Smooth muscle cell of the pulmonary artery (primary cell): ENCODE measurements around the gene RTF1. TPM values are rescaled to one million over a fixed set of nuclear protein-coding genes. Genes with fewer than 3 reads are reported as not detected.

ENCODE experiments used
- total RNA-seq: library from RNA; depleted of rRNA; stranded (reverse); fragments of >200 nt; gene quantifications from 2 replicates; pipeline ENCODE4 v1.2.3, GENCODE V29; 2014

Gene RTF1
- total RNA-seq: 12.1 and 13.5 TPM in 2 replicates

GRCh38 chr15:41416742-41417417, at the start of gene RTF1:
TSS of gene RTF1 (plus strand) at chr15:41417095. CDS start at chr15:41417116, 21 bp downstream.

GRCh38 chr15:41493205-41493901, 76.5 kb downstream of the RTF1 start, which contains the start of gene ITPKA:
TSS of gene ITPKA (plus strand) at chr15:41493874. CDS start at chr15:41493928, 54 bp downstream.

GRCh38 chr15:41513506-41514227, 96.8 kb downstream of the RTF1 start, which contains the start of gene LTK:
TSS of gene LTK (minus strand) at chr15:41513827. CDS start at chr15:41513709, 118 bp downstream.

Other genes with a start within 250 kb of the RTF1 start
- gene EXD1, start 186.3 kb upstream of the RTF1 start, total RNA-seq: not detected in 2 replicates
- gene CHP1, start 185.8 kb upstream of the RTF1 start, total RNA-seq: 64.0 and 73.2 TPM in 2 replicates
- gene OIP5, start 84.5 kb upstream of the RTF1 start, total RNA-seq: 0.56 and 2.0 TPM in 2 replicates
- 10.1 and 23.7 TPM in 2 replicates for gene NUSAP1, start 84.2 kb upstream of the RTF1 start, total RNA-seq
- gene NDUFAF1, start 14.6 kb upstream of the RTF1 start, total RNA-seq: 16.1 and 19.5 TPM in 2 replicates
- 0.76 and 0.91 TPM in 2 replicates for gene ITPKA, start 76.8 kb downstream of the RTF1 start, total RNA-seq
- 0.07 TPM in 1 of 2 replicates, not detected in the other for gene LTK, start 96.7 kb downstream of the RTF1 start, total RNA-seq
- 25.5 and 30.3 TPM in 2 replicates for gene RPAP1, start 127.2 kb downstream of the RTF1 start, total RNA-seq
- gene TYRO3, start 142.1 kb downstream of the RTF1 start, total RNA-seq: 7.6 and 11.5 TPM in 2 replicates
- gene MGA, start 243.3 kb downstream of the RTF1 start, total RNA-seq: 34.6 and 36.2 TPM in 2 replicates